Aorta (tissue), 5 donors: ENCODE results near the gene ULK3. TPM values are rescaled to one million over a fixed set of nuclear protein-coding genes. Genes with fewer than 3 reads are reported as not detected.

Experiments used
- ATAC-seq: fragments of 200-7000 bp; cut with Tn5 transposase; one replicate; pipeline ENCODE4 v1.9.1; 2022; ENCODE audit warnings: moderate library complexity; ENCODE audit not compliant: low FRiP score
- DNase-seq, 2 donors: peaks; one replicate each; pipeline ENCODE4 v3.0.0-alpha.2; 2020
- H3K27ac ChIP-seq, 2 donors: one replicate each; pipeline ENCODE4 v1.5.1; 2013; ENCODE audit warnings: low read length in 2 of 2, mild to moderate bottlenecking in 2 of 2, moderate library complexity in 2 of 2, control low read depth in 1 of 2, inconsistent platforms in 1 of 2, low read depth in 1 of 2
- H3K27me3 ChIP-seq, 2 donors: one replicate each; pipeline ENCODE4 v1.6.1; 2013; ENCODE audit warnings: control low read depth in 1 of 2, low read length in 1 of 2, mild to moderate bottlenecking in 1 of 2, moderate library complexity in 1 of 2; ENCODE audit not compliant: insufficient read depth in 2 of 2, control insufficient read depth in 1 of 2
- H3K36me3 ChIP-seq, 2 donors: one replicate each; pipeline ENCODE4 v1.6.1; 2013; ENCODE audit warnings: control low read depth in 1 of 2, low read length in 1 of 2, mild to moderate bottlenecking in 1 of 2; ENCODE audit not compliant: insufficient read depth in 2 of 2, control insufficient read depth in 1 of 2
- H3K4me1 ChIP-seq, 2 donors: one replicate each; pipeline ENCODE4 v1.6.1; 2013; ENCODE audit warnings: low read length in 2 of 2, control low read depth in 1 of 2, mild to moderate bottlenecking in 1 of 2, moderate library complexity in 1 of 2; ENCODE audit not compliant: insufficient read depth in 2 of 2, control insufficient read depth in 1 of 2
- H3K4me3 ChIP-seq, 2 donors: one replicate each; pipeline ENCODE4 v1.5.1; 2013; ENCODE audit warnings: low read length in 2 of 2, control low read depth in 1 of 2, mild to moderate bottlenecking in 1 of 2
- H3K9me3 ChIP-seq: one replicate; pipeline ENCODE4 v1.6.1; 2013; ENCODE audit warnings: mild to moderate bottlenecking, low read length; ENCODE audit not compliant: control insufficient read depth
- WGBS, 2 donors: extraction: QIAGEN DNeasy Blood & Tissue Kit; methylation state at CpG; one replicate each; pipeline ENCODE4 v1.1.7; 2013; 5-methylcytosine and 5-hydroxymethylcytosine counted together
- intact Hi-C, 2 donors: fragments of 100-400 bp; cut with DNase I; formaldehyde crosslinking; loops; one replicate each; pipeline versions ENCODE4 v1.14.2 to v1.15.0; 2022
- polyA plus RNA-seq, 2 donors: library from polyadenylated mRNA; stranded (reverse); fragments of 200-250 nt; gene quantifications; one replicate each; pipeline ENCODE4 v1.2.3, GENCODE V29; 2013
- total RNA-seq, 2 donors: library from RNA; stranded (reverse); fragmentation: NEBNext Ultra II Directional; extraction: Animal tissue kit (Norgen Biotek cat#: 25700); gene quantifications; one replicate each; pipeline ENCODE4 v1.2.1, GENCODE V29; 2021
- donor health status: healthy with polysubstance abuse.
- donor health status: Bipolar disorder and iron deficiency.
- donor health status: DM: no; HTN: no; CAD: no.
- donor health status: DM: no; HTN: no; CAD: no.
- donor health status: DM: yes; HTN: yes; CAD: no.

ULK3 gene
- total and polyA plus RNA-seq, 4 donors = 17.7 to 43.6 (median 25.5) TPM

- H3K27me3 ChIP-seq = no peaks in the 10 kb centered on the region
- WGBS, 2 donors = 53 to 57% methylated on average over 17 to 19 of the region's 19 CpGs
- intact Hi-C loops = no loop called here
Measured at GRCh38 chr15:74816624-74817369, 26.2 kb downstream of the ULK3 start.

DNA sequence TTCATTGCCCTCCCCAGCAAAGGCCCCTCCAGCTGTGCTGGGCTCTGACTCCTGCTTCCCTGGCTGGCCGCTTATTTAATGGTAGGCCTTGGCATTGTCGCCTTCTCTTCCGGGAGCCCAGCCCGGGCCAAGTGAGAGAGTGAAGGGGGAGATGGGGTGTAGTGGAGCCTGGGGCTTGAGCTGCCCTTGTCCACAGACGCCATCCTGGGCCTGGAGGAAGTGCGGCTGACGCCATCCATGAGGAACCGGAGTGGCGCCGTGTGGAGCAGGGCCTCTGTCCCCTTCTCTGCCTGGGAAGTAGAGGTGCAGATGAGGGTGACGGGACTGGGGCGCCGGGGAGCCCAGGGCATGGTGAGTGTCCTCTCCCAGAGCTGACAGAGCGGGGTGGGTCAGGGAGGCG is 27.0 kb downstream of the ULK3 start:
- H3K4me3 ChIP-seq = no peak overlapping the region
- 68 to 79% methylated on average over 15 of the region's 15 CpGs for whole genome bisulfite sequencing, 2 donors
- no peaks in the 10 kb centered on the region for H3K36me3 ChIP-seq
- intact Hi-C loops = no loop called here
- no peaks in the 10 kb centered on the region for H3K4me1 ChIP-seq
- ATAC-seq (no peak), DNase-seq (no peak)
- no peak overlapping the region for H3K27ac ChIP-seq
- H3K27me3 ChIP-seq = no peaks in the 10 kb centered on the region
- H3K9me3 ChIP-seq = no peaks in the 10 kb centered on the region

More at GRCh38 chr15:74816624-74817369, 26.2 kb downstream of the ULK3 start:
- Histone ChIP-seq H3K4me1 (no peaks in the 10 kb centered on the region), H3K27ac (no peak overlapping the region), H3K9me3 (no peaks in the 10 kb centered on the region), H3K36me3 (no peaks in the 10 kb centered on the region), H3K4me3 (no peak overlapping the region)
- ATAC-seq (no peak), DNase-seq (no peak)

DNA sequence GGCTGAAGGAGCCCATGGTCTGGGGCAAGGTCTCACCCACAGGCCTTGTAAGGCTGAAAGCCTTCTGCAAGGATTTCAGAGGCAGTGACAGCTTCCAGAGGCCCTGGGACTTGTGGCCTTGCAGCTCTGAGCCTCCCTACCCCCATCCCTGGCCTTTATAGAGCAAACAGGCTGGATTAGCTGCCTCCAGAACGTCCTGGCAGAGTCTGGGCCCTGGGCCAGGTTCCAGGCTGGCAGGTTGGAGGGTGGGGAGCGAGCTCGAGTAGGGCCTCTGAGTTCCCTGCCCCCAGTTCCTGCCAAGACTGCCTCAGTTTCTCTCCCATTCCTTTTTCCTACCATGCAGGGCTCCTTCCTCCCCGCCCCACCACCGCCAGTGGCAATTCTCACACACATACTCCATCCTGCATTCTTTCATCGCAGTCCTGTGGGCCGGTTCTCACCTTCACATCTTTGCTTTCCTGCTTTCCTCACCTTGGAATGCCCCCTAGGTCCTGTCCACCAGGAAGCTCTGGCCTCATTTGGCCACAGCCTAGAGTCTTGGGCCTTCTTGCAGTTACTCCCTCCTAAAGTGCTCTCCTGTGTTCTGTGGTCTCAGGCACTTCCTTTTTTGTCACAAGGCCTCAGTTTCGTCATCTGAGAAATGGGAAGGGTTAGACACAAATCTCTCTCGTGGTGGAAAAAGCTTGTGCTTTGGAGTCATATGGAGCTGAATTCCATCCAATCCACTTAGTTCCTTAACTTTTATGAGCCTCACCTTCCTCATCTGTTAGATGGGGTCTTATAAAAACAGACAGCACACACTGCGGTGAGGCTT is 27.6 kb downstream of the ULK3 start:
- intact Hi-C loops = no loop called here
- ATAC-seq (no peak), DNase-seq (no peak)
- H3K9me3 ChIP-seq = no peaks in the 10 kb centered on the region
- no peak overlapping the region for H3K4me3 ChIP-seq
- WGBS, 2 donors = 59 to 61% methylated on average over 10 of the region's 10 CpGs
- no peaks in the 10 kb centered on the region for H3K27me3 ChIP-seq
- H3K27ac ChIP-seq = no peak overlapping the region
- no peaks in the 10 kb centered on the region for H3K4me1 ChIP-seq
- H3K36me3 ChIP-seq = no peaks in the 10 kb centered on the region

GRCh38 chr15:74812533-74812932 is 30.4 kb downstream of the ULK3 start, which contains the start of gene LMAN1L:
LMAN1L (plus strand) TSS chr15:74812835; CDS start chr15:74812855, 20 bp downstream.
- WGBS, 2 donors = 66 to 73% methylated on average over 11 to 12 of the region's 12 CpGs
- Histone ChIP-seq H3K4me1 (no peaks in the 10 kb centered on the region), H3K27me3 (no peaks in the 10 kb centered on the region), H3K9me3 (no peaks in the 10 kb centered on the region), H3K4me3 (no peak within 1 kb of the TSS), H3K27ac (no peak within 1 kb of the TSS), H3K36me3 (no peaks in the 10 kb centered on the region)
- intact Hi-C loops = no loop called here
- ATAC-seq (no peak), DNase-seq (no peak)

DNA sequence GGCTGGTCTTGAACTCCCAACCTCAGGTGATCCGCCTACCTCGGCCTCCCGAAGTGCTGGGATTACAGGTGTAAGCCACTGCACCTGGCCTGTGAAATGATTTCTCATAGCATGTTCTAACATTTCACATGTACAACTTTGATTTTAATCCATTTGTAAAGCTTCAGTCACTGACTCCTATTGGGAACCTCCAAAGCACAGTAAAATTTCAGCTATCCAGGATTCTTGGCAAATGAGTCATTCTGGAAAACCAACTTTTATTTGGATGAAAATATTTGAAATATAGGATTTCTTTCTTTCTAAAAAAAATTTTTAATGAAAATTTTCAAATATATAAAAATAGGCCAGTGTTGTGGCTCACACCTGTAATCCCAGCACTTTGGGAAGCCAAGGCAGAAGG is 33.0 kb downstream of the ULK3 start:
- no peaks in the 10 kb centered on the region for H3K4me1 ChIP-seq
- intact Hi-C loops = loop anchor here in 1 of 2 donors (5.0 kb wide), 1 partner anchor 38 kb away; no protein-coding TSS in a partner anchor
- 74 to 86% methylated on average over 3 of the region's 3 CpGs for WGBS, 2 donors
- no peaks in the 10 kb centered on the region for H3K36me3 ChIP-seq
- DNase-seq (no peak), ATAC-seq (no peak)
- no peaks in the 10 kb centered on the region for H3K27me3 ChIP-seq
- no peak overlapping the region for H3K4me3 ChIP-seq
- no peak overlapping the region for H3K27ac ChIP-seq
- no peaks in the 10 kb centered on the region for H3K9me3 ChIP-seq

- Histone ChIP-seq H3K4me1 (no peaks in the 10 kb centered on the region), H3K27ac (no peak overlapping the region), H3K4me3 (no peak overlapping the region), H3K27me3 (no peaks in the 10 kb centered on the region), H3K36me3 (no peaks in the 10 kb centered on the region), H3K9me3 (no peaks in the 10 kb centered on the region)
- intact Hi-C loops = loop anchor here in 1 of 2 donors (5.0 kb wide), 1 partner anchor 37 kb away; no protein-coding TSS in a partner anchor
- DNase-seq (no peak), ATAC-seq (no peak)
- WGBS, 2 donors = 72 to 78% methylated on average over 5 of the region's 5 CpGs
Measured at GRCh38 chr15:74809242-74809641, 33.7 kb downstream of the ULK3 start.

- Histone ChIP-seq H3K4me1 (no peaks in the 10 kb centered on the region), H3K36me3 (no peaks in the 10 kb centered on the region), H3K27me3 (no peaks in the 10 kb centered on the region), H3K27ac (no peak overlapping the region), H3K9me3 (no peaks in the 10 kb centered on the region), H3K4me3 (no peak overlapping the region)
- WGBS, 2 donors = 55 to 62% methylated on average over 4 of the region's 4 CpGs
- no peak for ATAC-seq
- intact Hi-C loops = loop anchor here in 1 of 2 donors (5.0 kb wide), 1 partner anchor 37 kb away; no protein-coding TSS in a partner anchor
- no peak for DNase-seq
Measured at GRCh38 chr15:74808840-74809229, 34.1 kb downstream of the ULK3 start.

- no peaks in the 10 kb centered on the region for H3K9me3 ChIP-seq
- no peak overlapping the region for H3K27ac ChIP-seq
- 64 to 77% methylated on average over 18 of the region's 18 CpGs for WGBS, 2 donors
- H3K27me3 ChIP-seq = no peaks in the 10 kb centered on the region
- H3K4me3 ChIP-seq = no peak overlapping the region
- H3K4me1 ChIP-seq = no peaks in the 10 kb centered on the region
- ATAC-seq (no peak), DNase-seq (no peak)
- intact Hi-C loops = loop anchor here in 1 of 2 donors (5.0 kb wide), 1 partner anchor 36 kb away; no protein-coding TSS in a partner anchor
- H3K36me3 ChIP-seq = no peaks in the 10 kb centered on the region
Measured at GRCh38 chr15:74808078-74808839, 34.7 kb downstream of the ULK3 start.
